HG03469 (cell line): ENCODE measurements around the gene SIPA1.

ENCODE experiments used
- ATAC-seq: cut with Tn5 transposase; IDR thresholded peaks from one replicate; pipeline ENCODE4 v1.9.1; 2021; ENCODE audit warnings: mild to moderate bottlenecking, moderate library complexity, moderate number of reproducible peaks; ENCODE audit not compliant: unreplicated experiment

Gene SIPA1

DNA sequence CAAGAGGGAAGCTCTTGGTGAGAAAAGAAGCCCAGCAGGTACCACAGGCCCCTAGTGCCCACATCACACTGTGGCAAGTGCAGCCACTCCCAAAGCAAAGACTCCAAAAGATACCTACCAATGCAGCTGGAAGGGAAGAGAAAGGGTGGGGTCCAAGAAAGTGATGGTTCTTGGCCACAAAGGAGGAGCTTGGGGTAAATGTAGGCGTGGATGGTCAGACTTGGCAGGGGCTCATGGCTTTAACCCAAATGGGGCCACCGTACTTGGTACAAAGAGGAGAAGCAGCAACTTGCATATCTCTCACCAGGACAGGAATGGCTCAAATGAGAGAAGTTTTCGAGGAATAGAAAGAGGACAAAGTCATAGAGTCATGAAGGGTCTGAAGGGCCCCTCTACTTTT, 28.7 kb upstream of the SIPA1 start:
- no peak for ATAC-seq

DNA sequence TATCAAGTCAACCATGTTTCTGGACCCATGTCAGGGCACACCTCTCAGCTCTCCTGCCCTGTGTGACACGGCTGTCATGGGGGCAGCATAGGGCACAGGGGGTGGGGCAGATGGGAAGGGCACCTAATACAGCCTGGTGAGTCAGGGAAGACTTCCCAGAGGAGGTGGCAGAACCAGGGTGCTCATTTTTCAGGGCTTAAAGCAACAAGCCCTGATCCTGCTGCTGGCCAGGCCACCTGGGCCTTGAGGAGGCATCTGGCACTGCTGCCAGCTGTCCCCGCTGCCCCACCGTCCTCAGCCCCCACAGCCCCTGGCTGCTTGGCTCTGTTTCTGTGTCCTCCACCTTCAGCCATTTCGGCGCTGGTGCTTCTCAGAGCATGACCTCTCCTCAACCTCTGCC, 28.2 kb upstream of the SIPA1 start:
- no peak for ATAC-seq

DNA sequence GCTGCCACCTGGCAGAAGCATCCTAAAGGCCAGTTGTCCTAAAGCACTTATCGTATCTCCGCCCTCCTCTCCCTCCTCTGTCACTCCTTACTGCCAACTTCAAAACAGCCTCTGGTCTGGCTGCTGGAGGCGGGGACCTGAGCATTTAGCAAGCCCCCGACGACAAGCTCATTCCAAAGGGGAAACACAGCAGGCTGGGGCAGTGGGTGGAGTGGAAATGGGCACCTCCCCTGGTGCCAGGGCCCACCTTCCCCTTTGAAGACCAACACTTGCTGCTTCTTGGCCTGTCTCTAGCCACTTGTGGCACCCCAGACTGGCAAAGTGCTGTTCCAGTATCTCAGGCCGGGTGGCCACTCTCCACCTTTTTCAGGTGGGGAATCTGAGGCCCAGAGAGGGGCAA, 27.5 kb upstream of the SIPA1 start:
- no peak for ATAC-seq

DNA sequence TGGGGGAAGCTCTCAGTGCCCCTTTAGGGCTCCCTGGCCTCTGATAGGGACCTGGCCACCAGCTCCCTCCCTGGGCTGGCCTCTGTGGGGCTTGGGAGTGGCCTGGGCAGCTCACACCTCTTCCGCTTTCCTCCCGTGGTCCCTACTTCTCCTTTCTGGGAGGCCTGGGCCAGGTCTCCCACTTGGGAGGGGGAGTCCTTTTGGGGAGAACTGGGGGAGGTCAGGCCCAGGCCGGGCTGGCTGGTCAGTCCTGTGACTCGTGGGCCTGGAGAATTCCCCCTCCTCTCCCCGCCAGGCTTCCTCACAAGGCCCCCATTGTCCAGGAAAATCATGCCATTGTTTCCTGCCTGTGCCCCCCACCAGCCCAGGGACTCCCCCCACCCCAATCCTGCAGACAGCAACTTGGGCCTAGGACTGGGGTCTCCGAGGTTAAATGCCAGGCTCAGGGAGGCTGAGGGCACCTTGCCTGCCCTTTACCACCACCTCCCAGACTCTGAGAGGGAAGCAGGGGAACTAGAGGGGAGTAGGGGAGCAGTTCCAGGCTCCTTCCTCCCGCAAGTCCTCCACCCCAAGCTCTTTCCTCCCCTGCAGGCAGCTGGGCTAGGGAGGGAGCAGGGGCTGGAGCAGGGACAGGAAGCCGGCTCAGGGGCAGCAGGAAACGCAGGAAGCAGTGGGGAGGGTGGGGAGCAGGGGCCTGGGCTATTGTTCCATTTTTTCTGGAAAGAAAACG, 26.7 kb upstream of the SIPA1 start:
- no peak for ATAC-seq

- ATAC-seq: no peak
Observed at GRCh38 chr11:65611758-65612603, 25.9 kb upstream of the SIPA1 start.

GRCh38 chr11:65612691-65613090, 25.2 kb upstream of the SIPA1 start:
- ATAC-seq: no peak

- ATAC-seq: no peak
Observed at GRCh38 chr11:65613091-65613928, 24.6 kb upstream of the SIPA1 start.

GRCh38 chr11:65615229-65615949, 22.5 kb upstream of the SIPA1 start, which contains the start of gene PCNX3:
PCNX3 (plus strand) TSS chr11:65615776; CDS start chr11:65616312, 536 bp downstream.
- peak; percentile 54 for ATAC-seq

DNA sequence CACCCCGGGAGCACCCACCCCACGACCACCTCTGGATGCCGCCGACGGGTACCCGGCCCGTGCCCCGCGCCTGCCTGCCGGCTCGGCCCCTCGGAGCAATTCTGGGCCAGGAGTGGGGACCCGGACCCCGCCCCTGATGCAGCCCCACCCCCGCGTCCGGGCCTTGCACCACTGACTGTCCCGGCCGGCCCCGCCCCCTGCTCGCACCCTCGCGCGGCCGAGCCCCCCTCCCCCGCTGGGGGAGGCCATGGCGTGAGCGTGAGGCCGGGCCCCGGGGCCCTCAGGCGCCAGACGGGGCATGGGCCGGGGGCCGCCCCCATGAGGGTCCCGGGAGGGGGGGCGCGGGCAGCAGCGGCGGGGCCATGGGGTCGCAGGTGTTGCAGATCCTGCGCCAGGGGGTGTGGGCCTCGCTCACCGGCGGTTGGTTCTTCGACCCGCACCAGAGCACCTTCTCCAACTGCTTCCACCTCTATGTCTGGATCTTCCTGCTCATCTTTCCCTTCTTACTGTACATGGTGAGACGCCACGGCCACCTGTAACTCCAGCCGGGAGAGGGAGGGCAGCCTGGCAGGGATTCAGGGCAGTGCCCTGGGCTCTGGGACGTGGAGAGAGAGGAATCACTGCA, 21.8 kb upstream of the SIPA1 start:
- no peak for ATAC-seq

- ATAC-seq: no peak
Observed at GRCh38 chr11:65616575-65617001, 21.3 kb upstream of the SIPA1 start.

DNA sequence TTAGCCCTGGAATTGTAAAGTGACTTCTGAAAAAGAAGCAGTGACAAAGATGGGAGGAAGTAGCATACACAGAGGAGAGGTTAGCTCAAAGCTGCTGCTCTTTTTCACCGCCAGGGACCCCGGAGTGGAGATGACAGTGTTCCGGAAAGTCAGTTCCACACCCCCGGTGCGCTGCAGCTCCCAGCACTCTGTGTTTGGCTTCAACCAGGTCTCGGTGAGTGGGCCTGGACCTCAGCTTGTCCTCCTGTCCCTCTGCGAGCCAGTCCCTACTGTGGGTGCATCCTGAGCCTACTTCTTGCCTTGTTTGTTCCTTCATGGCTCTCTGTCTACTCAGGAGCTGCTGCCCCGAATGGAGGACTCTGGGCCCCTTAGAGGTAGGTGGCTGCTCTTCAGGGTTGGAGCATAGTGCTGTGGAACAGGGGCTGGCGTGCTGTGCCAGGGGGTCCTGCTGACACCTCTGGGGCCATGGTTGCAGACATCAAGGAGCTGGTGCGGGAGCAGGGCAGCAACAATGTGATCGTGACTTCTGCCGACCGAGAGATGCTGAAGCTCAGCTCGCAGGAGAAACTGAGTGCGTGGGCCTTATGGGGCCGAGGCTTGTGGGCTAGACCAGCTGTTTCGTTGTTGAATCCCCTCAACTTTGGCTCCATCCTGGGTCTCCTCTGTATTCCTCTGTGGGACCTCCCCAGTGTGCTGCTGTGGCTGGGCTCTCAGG, 20.6 kb upstream of the SIPA1 start:
- ATAC-seq: no peak

- no peak for ATAC-seq
Observed at GRCh38 chr11:65617990-65618751, 19.7 kb upstream of the SIPA1 start.

DNA sequence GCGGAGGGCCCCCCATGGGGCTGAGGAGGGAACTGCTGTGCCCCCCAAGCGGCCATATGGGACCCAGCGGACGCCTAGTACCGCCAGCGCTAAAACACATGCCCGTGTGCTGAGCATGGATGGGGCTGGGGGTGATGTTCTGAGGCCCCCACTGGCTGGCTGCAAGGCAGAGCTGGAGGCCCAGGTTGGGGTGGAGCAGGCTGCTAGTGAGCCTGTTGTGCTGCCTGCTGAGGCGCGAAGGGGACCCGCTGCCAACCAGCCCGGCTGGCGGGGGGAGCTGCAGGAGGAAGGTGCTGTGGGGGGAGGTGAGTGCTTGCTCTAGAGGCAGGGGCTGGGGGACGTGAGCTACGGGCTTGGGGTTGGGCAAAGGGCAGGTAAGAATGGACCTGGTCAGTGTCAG, 19.1 kb upstream of the SIPA1 start:
- ATAC-seq: no peak

DNA sequence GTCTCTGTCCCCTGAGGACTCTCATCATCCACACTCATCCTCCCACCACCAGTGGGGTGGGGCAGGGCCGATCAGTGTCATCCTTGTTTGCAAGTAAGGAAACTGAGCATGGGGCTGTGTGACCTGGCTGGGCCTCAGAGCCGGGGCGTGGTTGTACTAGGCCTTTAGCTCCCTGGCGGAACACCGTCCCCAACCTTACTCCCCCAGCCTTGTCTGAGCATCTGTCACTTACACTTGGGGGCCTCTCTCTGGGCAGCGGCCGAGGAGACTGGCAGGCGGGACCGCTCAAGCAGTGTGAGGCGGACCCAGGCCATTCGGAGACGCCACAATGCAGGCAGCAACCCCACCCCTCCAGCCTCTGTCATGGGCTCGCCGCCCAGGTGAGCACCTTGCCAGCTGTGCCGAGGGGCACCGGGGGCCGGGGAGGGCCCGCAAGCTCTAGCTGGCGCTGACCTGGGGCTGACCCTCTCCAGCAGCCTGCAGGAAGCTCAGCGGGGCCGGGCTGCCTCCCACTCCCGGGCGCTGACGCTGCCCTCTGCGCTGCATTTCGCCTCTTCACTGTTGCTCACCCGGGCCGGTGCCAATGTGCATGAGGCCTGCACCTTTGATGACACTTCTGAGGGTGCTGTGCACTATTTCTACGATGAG, 18.5 kb upstream of the SIPA1 start:
- no peak for ATAC-seq

DNA sequence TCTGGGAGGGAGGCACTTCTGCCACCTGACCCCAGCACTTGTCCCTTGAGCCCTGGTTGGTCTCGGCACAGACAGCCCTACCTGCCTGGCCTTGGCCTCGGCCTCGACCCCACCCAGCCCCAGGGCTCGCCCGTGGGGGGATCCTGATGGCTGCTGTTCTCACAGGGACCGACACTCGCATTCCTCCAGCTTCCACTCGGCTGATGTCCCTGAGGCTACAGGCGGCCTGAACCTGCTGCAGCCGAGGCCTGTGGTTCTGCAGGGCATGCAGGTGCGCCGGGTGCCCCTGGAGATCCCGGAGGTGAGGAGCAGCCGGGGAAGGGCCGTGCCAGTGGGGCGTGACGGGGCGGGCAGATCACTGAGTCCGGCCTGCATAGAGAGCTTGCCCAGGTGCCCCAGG, 17.2 kb upstream of the SIPA1 start:
- ATAC-seq: no peak

DNA sequence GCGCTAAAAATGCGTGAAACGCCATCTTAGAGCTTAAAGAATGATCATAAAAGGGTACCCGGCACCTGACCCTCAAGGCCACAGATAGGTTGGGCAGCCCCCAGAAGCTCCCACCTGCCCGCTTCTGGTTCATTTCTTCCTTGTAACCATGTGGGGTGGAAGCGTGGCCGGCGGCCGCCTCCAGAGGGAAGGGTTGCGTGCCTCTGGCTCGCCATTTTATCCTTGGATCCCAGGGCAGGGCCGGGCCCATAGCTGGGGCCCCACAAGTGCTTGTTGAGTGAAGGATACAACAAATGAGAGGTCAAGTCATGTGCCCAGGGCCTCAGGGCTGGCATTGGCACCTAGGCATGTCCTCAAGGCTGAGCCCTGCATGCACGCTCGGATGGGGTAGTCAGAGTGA, 16.4 kb upstream of the SIPA1 start:
- ATAC-seq: no peak

DNA sequence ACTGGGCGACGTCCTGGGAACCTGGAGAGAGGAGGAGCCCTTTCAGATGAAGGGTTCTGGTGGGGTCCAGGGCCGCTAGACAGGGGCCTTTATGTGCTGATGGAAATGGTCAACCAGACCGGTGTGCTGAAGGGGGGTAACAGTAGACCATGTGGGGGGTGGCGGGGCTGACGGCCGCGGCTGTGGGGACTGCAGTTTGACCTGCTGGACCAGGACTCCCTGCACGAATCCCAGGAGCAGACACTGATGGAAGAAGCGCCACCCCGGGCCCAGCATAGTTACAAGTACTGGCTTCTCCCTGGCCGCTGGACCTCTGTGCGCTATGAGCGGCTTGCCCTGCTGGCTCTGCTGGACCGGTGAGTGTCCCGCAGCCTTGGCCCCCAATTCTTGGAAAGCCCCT, 15.9 kb upstream of the SIPA1 start:
- ATAC-seq: no peak

DNA sequence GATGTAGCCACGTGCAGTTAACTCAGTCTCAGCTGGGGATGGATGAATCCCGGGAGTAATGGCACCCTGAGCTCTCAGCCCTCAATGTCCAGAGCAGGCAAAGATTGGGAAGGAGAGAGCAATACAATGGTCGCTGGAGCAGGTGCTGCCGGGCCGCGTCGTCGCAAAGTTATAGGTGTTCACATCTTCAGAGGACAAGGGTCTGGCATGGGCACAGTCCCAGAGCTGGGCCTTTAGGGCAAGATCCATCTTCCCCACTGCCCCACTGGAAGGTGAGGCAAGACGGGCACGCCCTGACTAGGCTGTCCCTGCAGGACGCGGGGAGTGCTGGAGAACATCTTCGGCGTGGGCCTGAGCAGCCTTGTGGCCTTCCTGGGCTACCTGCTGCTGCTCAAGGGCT, 14.7 kb upstream of the SIPA1 start:
- no peak for ATAC-seq
